Suprapubic skin (tissue), 4 donors: ENCODE results near the gene GIMAP1. TPM values are rescaled to one million over a fixed set of nuclear protein-coding genes. Genes with fewer than 3 reads are reported as not detected.

ENCODE experiments used
- DNase-seq, 2 donors: peaks; one replicate each; pipeline ENCODE4 v3.0.0-alpha.2; 2019; ENCODE audit warnings: low spot score in 2 of 2
- H3K27ac ChIP-seq: fragments of 200-600 bp; sonication (generic); one replicate; pipeline ENCODE4 v1.5.1; 2019
- H3K27me3 ChIP-seq: fragments of 200-600 bp; sonication (generic); one replicate; pipeline ENCODE4 v1.5.1; 2019
- H3K36me3 ChIP-seq: fragments of 200-600 bp; sonication (generic); one replicate; pipeline ENCODE4 v1.5.1; 2019
- H3K4me1 ChIP-seq: fragments of 200-600 bp; sonication (generic); one replicate; pipeline ENCODE4 v1.5.1; 2019
- H3K4me3 ChIP-seq: fragments of 200-600 bp; sonication (generic); one replicate; pipeline ENCODE4 v1.5.1; 2019; ENCODE audit warnings: mild to moderate bottlenecking
- H3K9me3 ChIP-seq: fragments of 200-600 bp; sonication (generic); one replicate; pipeline ENCODE4 v1.5.1; 2019
- CTCF ChIP-seq, 2 donors: fragments of 200-600 bp in 1 of 2; fragments of 450-650 bp in 1 of 2; sonication (generic) in 1 of 2; IDR thresholded peaks; one replicate each; pipeline ENCODE4 v1.5.1; 2016 to 2019; ENCODE audit warnings: antibody characterized with exemption in 2 of 2, mild to moderate bottlenecking in 1 of 2, moderate library complexity in 1 of 2
- EP300 ChIP-seq: sonication (generic); formaldehyde crosslinking; IDR thresholded peaks from one replicate; pipeline ENCODE4 v1.6.1; 2017; ENCODE audit warnings: antibody characterized with exemption
- POLR2A ChIP-seq, 2 donors: fragments of 450-650 bp; IDR thresholded peaks; one replicate each; pipeline ENCODE4 v1.6.1; 2017; ENCODE audit warnings: antibody characterized with exemption in 2 of 2, mild to moderate bottlenecking in 2 of 2, moderate library complexity in 2 of 2
- POLR2AphosphoS5 ChIP-seq, 3 donors: sonication (generic); formaldehyde crosslinking; IDR thresholded peaks; one replicate each; pipeline ENCODE4 v1.6.1; 2017; ENCODE audit warnings: antibody characterized with exemption in 3 of 3
- WGBS: methylation state at CpG from one replicate; pipeline ENCODE4 v1.1.5; 2018; 5-methylcytosine and 5-hydroxymethylcytosine counted together
- total RNA-seq, 4 donors: library from RNA; depleted of rRNA; stranded (reverse); fragments of >200 nt; gene quantifications; one replicate each; pipeline ENCODE4 v1.1.0, GENCODE V29; 2016

Gene GIMAP1
- total RNA-seq, 4 donors from 2014 or later, result 0.38 to 3.9 (median 2.2) TPM

- Histone ChIP-seq H3K27me3 (no peaks in the 10 kb centered on the region), H3K9me3 (no peaks in the 10 kb centered on the region), H3K4me3 (peak overlapping the region; percentile 48), H3K36me3 (peaks cover under 1% of the 10 kb centered on the region), H3K4me1 (peaks cover 5% of the 10 kb centered on the region), H3K27ac (peak overlapping the region; percentile 68)
- WGBS, result 58% methylated on average over 5 of the region's 5 CpGs
- no peak for TF ChIP-seq CTCF (IDR thresholded peaks at IDR 0.05)
- no peak for TF ChIP-seq POLR2A (IDR thresholded peaks at IDR 0.05)
- TF ChIP-seq EP300, result no peak
- TF ChIP-seq POLR2AphosphoS5 (IDR thresholded peaks at IDR 0.05), result no peak
- DNase-seq, result no peak
These were observed 21.7 kb downstream of the GIMAP1 start for GRCh38 chr7:150738092-150738491.

GRCh38 chr7:150738591-150739001 is 22.2 kb downstream of the GIMAP1 start:
- Histone ChIP-seq H3K4me3 (peak overlapping the region; percentile 48), H3K36me3 (peaks cover 5% of the 10 kb centered on the region), H3K9me3 (no peaks in the 10 kb centered on the region), H3K27ac (peak overlapping the region; percentile 68), H3K27me3 (no peaks in the 10 kb centered on the region), H3K4me1 (peaks cover 5% of the 10 kb centered on the region)
- no peak for DNase-seq
- WGBS, result 71% methylated on average over 5 of the region's 5 CpGs
- TF ChIP-seq CTCF (IDR thresholded peaks at IDR 0.05) (no peak), POLR2AphosphoS5 (IDR thresholded peaks at IDR 0.05) (no peak), POLR2A (IDR thresholded peaks at IDR 0.05) (no peak)

- H3K4me3 ChIP-seq, result peak overlapping the region; percentile 48
- DNase-seq, result no peak
- H3K9me3 ChIP-seq, result no peaks in the 10 kb centered on the region
- no peaks in the 10 kb centered on the region for H3K27me3 ChIP-seq
- TF ChIP-seq CTCF (IDR thresholded peaks at IDR 0.05), result no peak
- TF ChIP-seq POLR2A (IDR thresholded peaks at IDR 0.05), result no peak
- TF ChIP-seq POLR2AphosphoS5 (IDR thresholded peaks at IDR 0.05), result no peak
- TF ChIP-seq EP300, result no peak
- H3K27ac ChIP-seq, result no peak overlapping the region
- H3K4me1 ChIP-seq, result peaks cover 5% of the 10 kb centered on the region
- H3K36me3 ChIP-seq, result peaks cover 5% of the 10 kb centered on the region
These were observed 22.6 kb downstream of the GIMAP1 start for GRCh38 chr7:150739033-150739432.

- DNase-seq, result no peak
- WGBS, result 71% methylated on average over 10 of the region's 10 CpGs
- H3K27me3 ChIP-seq, result no peaks in the 10 kb centered on the region
- no peak overlapping the region for H3K27ac ChIP-seq
- H3K4me3 ChIP-seq, result peak overlapping the region; percentile 48
- H3K9me3 ChIP-seq, result no peaks in the 10 kb centered on the region
- peaks cover 5% of the 10 kb centered on the region for H3K36me3 ChIP-seq
- peaks cover 5% of the 10 kb centered on the region for H3K4me1 ChIP-seq
- TF ChIP-seq CTCF (IDR thresholded peaks at IDR 0.05) (no peak), EP300 (no peak), POLR2AphosphoS5 (IDR thresholded peaks at IDR 0.05) (no peak), POLR2A (IDR thresholded peaks at IDR 0.05) (no peak)
These were observed 23.6 kb downstream of the GIMAP1 start for GRCh38 chr7:150740053-150740452.

- Histone ChIP-seq H3K9me3 (no peaks in the 10 kb centered on the region), H3K4me3 (no peak overlapping the region), H3K27ac (no peak overlapping the region), H3K27me3 (no peaks in the 10 kb centered on the region), H3K36me3 (peaks cover 5% of the 10 kb centered on the region), H3K4me1 (no peaks in the 10 kb centered on the region)
- no peak for TF ChIP-seq POLR2AphosphoS5 (IDR thresholded peaks at IDR 0.05)
- TF ChIP-seq POLR2A (IDR thresholded peaks at IDR 0.05), result no peak
- no peak for TF ChIP-seq EP300
- TF ChIP-seq CTCF (IDR thresholded peaks at IDR 0.05), result no peak
- 87% methylated on average over 10 of the region's 14 CpGs for WGBS
- DNase-seq, result no peak
These were observed 26.0 kb downstream of the GIMAP1 start for GRCh38 chr7:150742286-150742968.
